Natural killer cell (primary cell): ENCODE data around the gene NOSTRIN. TPM values are rescaled to one million over a fixed set of nuclear protein-coding genes. Genes with fewer than 3 reads are reported as not detected.

ENCODE experiments used
- ATAC-seq, 3 donors: fragments of 150-1000 bp in 2 of 3; fragments of 200-7000 bp in 1 of 3; cut with Tn5 transposase; 1 replicate in 1 of 3; 2 replicates in 2 of 3; pipeline ENCODE4 v1.10.0; 2021; ENCODE audit warnings: mild to moderate bottlenecking in 2 of 3, moderate library complexity in 2 of 3
- DNase-seq, 2 donors: peaks; one replicate each; pipeline versions ENCODE4 v3.0.0 to v3.0.0-alpha.2; 2013 to 2021; ENCODE audit warnings: mixed read lengths in 1 of 2
- H3K27ac ChIP-seq: one replicate; pipeline ENCODE4 v1.5.1; 2013; ENCODE audit warnings: mild to moderate bottlenecking, low read length
- H3K27me3 ChIP-seq: one replicate; pipeline ENCODE4 v1.6.1; 2013; ENCODE audit warnings: low read length; ENCODE audit not compliant: control insufficient read depth, insufficient read depth
- H3K36me3 ChIP-seq: one replicate; pipeline ENCODE4 v1.6.1; 2013; ENCODE audit warnings: low read length; ENCODE audit not compliant: control insufficient read depth, insufficient read depth
- H3K4me1 ChIP-seq: one replicate; pipeline ENCODE4 v1.6.1; 2013; ENCODE audit warnings: low read length; ENCODE audit not compliant: control insufficient read depth, insufficient read depth
- H3K4me3 ChIP-seq: one replicate; pipeline ENCODE4 v1.5.1; 2013; ENCODE audit warnings: low read length
- H3K9me3 ChIP-seq: one replicate; pipeline ENCODE4 v1.6.1; 2013; ENCODE audit warnings: low read length; ENCODE audit not compliant: control insufficient read depth, insufficient read depth
- H3K27ac Mint-ChIP-seq, 2 donors: one replicate each; pipeline ENCODE4 v1.8.0; 2022; ENCODE audit warnings: mild to moderate bottlenecking in 2 of 2, mixed read lengths in 2 of 2, moderate library complexity in 1 of 2
- H3K27me3 Mint-ChIP-seq, 2 donors: one replicate each; pipeline ENCODE4 v1.8.0; 2022; ENCODE audit warnings: low read depth in 2 of 2, mixed read lengths in 2 of 2
- H3K36me3 Mint-ChIP-seq: one replicate; pipeline ENCODE4 v1.8.0; 2022; ENCODE audit warnings: mixed read lengths
- H3K4me1 Mint-ChIP-seq, 2 donors: one replicate each; pipeline ENCODE4 v1.8.0; 2022; ENCODE audit warnings: mixed read lengths in 2 of 2
- H3K4me3 Mint-ChIP-seq: one replicate; pipeline ENCODE4 v1.8.0; 2022; ENCODE audit warnings: mild to moderate bottlenecking, moderate library complexity, mixed read lengths
- H3K9me3 Mint-ChIP-seq, 2 donors: one replicate each; pipeline ENCODE4 v1.8.0; 2022; ENCODE audit warnings: mixed read lengths in 2 of 2
- WGBS: methylation state at CpG from one replicate; pipeline ENCODE4 v1.1.7; 2013; ENCODE audit warnings: missing lambda C conversion rate; ENCODE audit not compliant: insufficient coverage; 5-methylcytosine and 5-hydroxymethylcytosine counted together
- intact Hi-C: fragments of 100-400 bp; cut with micrococcal nuclease; formaldehyde crosslinking; loops from one replicate; pipeline ENCODE4 v1.14.2; 2022
- total RNA-seq, 4 donors: library from RNA; stranded (reverse); fragments of 120-200 nt in 1 of 4; gene quantifications; one replicate each; pipeline versions ENCODE4 v1.2.3 to v1.2.4, GENCODE V29; 2013 to 2022
- TF ChIP-seq, protein P1 (sequence below): fragments of 200-600 bp; IDR thresholded peaks from one replicate; pipeline ENCODE4 v1.8.0; 2022; ENCODE audit warnings: antibody characterized with exemption

The NOSTRIN gene
- total RNA-seq, 3 donors from 2014 or later (not counting 1 experiment from before 2014, with no cell fraction given): 0.18 TPM; not detected in 2

DNA sequence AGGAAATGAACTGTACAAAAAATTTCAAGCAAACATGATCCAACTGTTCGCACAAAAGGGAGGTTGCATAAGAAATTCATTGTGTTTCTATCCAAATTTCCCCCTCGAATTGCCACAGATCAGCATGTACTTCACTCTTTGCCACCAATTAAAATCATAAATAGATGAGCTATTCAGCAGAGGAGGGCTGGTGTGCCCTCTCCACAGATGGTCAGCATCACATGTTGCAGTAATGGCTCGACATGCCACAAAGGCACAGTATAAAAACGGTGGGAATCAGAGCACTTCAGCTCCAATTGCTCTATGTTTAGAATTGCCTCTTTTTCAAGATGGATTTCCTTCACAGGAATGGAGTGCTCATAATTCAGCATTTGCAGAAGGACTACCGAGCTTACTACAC, 98.6 kb downstream of the NOSTRIN start, which contains the start of gene G6PC2:
TSS of gene G6PC2 (plus strand) at position 289 of the 400 bp plus-strand sequence. CDS start at position 330, 41 bp downstream.
- H3K4me1 Mint-ChIP-seq: no peaks in the 10 kb centered on the region
- H3K36me3 Mint-ChIP-seq: no peaks in the 10 kb centered on the region
- no peak within 1 kb of the TSS for H3K27ac ChIP-seq
- H3K27me3 Mint-ChIP-seq: peaks cover 26 to 40% of the 10 kb centered on the region in 2 donors
- no peaks in the 10 kb centered on the region for H3K36me3 ChIP-seq
- H3K27ac Mint-ChIP-seq: no peak within 1 kb of the TSS
- WGBS: 90% methylated on average over 5 of the region's 5 CpGs
- DNase-seq (no peak), ATAC-seq (no peak)
- H3K4me3 Mint-ChIP-seq: no peak within 1 kb of the TSS
- intact Hi-C loops: no loop called here
- no peaks in the 10 kb centered on the region for H3K27me3 ChIP-seq
- H3K9me3 ChIP-seq: no peaks in the 10 kb centered on the region
- TF ChIP-seq, protein P1, sequence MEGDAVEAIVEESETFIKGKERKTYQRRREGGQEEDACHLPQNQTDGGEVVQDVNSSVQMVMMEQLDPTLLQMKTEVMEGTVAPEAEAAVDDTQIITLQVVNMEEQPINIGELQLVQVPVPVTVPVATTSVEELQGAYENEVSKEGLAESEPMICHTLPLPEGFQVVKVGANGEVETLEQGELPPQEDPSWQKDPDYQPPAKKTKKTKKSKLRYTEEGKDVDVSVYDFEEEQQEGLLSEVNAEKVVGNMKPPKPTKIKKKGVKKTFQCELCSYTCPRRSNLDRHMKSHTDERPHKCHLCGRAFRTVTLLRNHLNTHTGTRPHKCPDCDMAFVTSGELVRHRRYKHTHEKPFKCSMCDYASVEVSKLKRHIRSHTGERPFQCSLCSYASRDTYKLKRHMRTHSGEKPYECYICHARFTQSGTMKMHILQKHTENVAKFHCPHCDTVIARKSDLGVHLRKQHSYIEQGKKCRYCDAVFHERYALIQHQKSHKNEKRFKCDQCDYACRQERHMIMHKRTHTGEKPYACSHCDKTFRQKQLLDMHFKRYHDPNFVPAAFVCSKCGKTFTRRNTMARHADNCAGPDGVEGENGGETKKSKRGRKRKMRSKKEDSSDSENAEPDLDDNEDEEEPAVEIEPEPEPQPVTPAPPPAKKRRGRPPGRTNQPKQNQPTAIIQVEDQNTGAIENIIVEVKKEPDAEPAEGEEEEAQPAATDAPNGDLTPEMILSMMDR: no peak
- H3K9me3 Mint-ChIP-seq: no peaks in the 10 kb centered on the region
- H3K4me1 ChIP-seq: no peaks in the 10 kb centered on the region
- no peak within 1 kb of the TSS for H3K4me3 ChIP-seq

DNA sequence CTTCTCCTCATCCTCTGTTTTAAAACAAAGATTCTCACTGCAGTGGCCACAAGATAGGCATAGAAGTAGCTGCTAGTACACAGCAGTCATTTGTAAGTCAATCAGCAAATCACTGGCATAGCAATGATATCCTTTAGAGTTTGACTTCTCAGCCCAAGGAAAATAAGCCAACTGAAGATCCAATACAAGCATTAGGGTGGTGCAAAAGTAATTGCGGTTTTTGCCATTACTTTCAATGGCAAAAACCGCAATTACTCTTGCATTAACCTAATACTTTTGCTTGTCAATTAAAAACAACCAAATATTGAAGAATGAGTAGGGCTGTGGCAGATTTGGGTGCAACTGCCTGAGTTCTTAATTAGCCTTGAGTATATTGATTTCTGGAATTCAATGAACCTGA, 101.5 kb downstream of the NOSTRIN start:
- Mint-ChIP-seq H3K36me3 (no peaks in the 10 kb centered on the region), H3K4me3 (no peak overlapping the region), H3K9me3 (no peaks in the 10 kb centered on the region), H3K27me3 (peaks cover 36 to 63% of the 10 kb centered on the region in 2 donors), H3K27ac (no peak overlapping the region), H3K4me1 (no peaks in the 10 kb centered on the region)
- Histone ChIP-seq H3K27ac (no peak overlapping the region), H3K27me3 (no peaks in the 10 kb centered on the region), H3K36me3 (no peaks in the 10 kb centered on the region), H3K4me1 (no peaks in the 10 kb centered on the region), H3K9me3 (no peaks in the 10 kb centered on the region), H3K4me3 (no peak overlapping the region)
- intact Hi-C loops: no loop called here
- TF ChIP-seq, protein P1: no peak
- ATAC-seq (no peak), DNase-seq (no peak)
- no CpG with 5 or more reads among the region's 2 CpGs for WGBS

DNA sequence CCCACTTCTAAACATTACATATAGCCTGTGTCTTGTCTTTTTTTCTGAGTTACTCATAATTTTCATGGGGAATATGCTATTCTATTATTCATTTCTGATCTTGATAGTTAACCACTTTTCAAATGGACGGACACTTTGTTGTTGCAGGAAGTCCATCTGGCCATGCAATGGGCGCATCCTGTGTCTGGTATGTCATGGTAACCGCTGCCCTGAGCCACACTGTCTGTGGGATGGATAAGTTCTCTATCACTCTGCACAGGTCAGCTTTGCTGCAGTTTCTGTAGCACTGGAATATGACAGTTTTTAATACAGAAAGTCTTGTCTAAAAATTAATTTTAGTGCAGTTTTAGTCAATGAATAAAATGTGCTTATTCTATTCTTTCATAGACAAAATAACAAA, 101.9 kb downstream of the NOSTRIN start:
- Histone ChIP-seq H3K9me3 (no peaks in the 10 kb centered on the region), H3K4me3 (no peak overlapping the region), H3K27me3 (no peaks in the 10 kb centered on the region), H3K36me3 (no peaks in the 10 kb centered on the region), H3K4me1 (no peaks in the 10 kb centered on the region), H3K27ac (no peak overlapping the region)
- 98% methylated on average over 3 of the region's 3 CpGs for WGBS
- no peak for ATAC-seq
- Mint-ChIP-seq H3K4me3 (no peak overlapping the region), H3K4me1 (no peaks in the 10 kb centered on the region), H3K36me3 (no peaks in the 10 kb centered on the region), H3K9me3 (no peaks in the 10 kb centered on the region), H3K27me3 (peaks cover 36 to 67% of the 10 kb centered on the region in 2 donors), H3K27ac (no peak overlapping the region)
- no peak for DNase-seq
- TF ChIP-seq, protein P1: no peak
- intact Hi-C loops: no loop called here
